Thyroid gland (tissue), 4 donors: ENCODE results near the gene TDRKH. TPM values are rescaled to one million over a fixed set of nuclear protein-coding genes. Genes with fewer than 3 reads are reported as not detected.
A peak's percentile ranks its signal among the peaks of the same experiment; 100 is the strongest.

Experiments
- DNase-seq, 2 donors: peaks; one replicate each; pipeline ENCODE4 v3.0.0-alpha.2; 2019
- H3K27ac ChIP-seq, 3 donors: fragments of 200-600 bp; sonication (generic); 1 replicate in 2 of 3; 2 replicates in 1 of 3; pipeline ENCODE4 v1.5.1; 2016 to 2019; ENCODE audit warnings: mild to moderate bottlenecking in 1 of 3, moderate library complexity in 1 of 3
- H3K27me3 ChIP-seq: fragments of 200-600 bp; sonication (generic); one replicate; pipeline ENCODE4 v1.5.1; 2019
- H3K36me3 ChIP-seq, 2 donors: fragments of 200-600 bp; sonication (generic); one replicate each; pipeline ENCODE4 v1.5.1; 2016 to 2019
- H3K4me1 ChIP-seq, 2 donors: fragments of 200-600 bp; sonication (generic); one replicate each; pipeline ENCODE4 v1.5.1; 2017 to 2019
- H3K4me3 ChIP-seq, 3 donors: fragments of 200-600 bp; sonication (generic); replicated peaks in 1 of 3; 1 replicate in 2 of 3; 2 replicates in 1 of 3; pipeline ENCODE4 v1.5.1; 2016; ENCODE audit warnings: mild to moderate bottlenecking in 1 of 3
- H3K9me3 ChIP-seq: fragments of 200-600 bp; sonication (generic); one replicate; pipeline ENCODE4 v1.5.1; 2017
- POLR2A ChIP-seq, 2 donors: fragments of 450-650 bp; IDR thresholded peaks; one replicate each; pipeline ENCODE4 v1.6.1; 2017; ENCODE audit warnings: antibody characterized with exemption in 2 of 2, mild to moderate bottlenecking in 2 of 2, moderate library complexity in 1 of 2
- WGBS, 2 donors: methylation state at CpG; one replicate each; pipeline ENCODE4 v1.1.5; 2017; 5-methylcytosine and 5-hydroxymethylcytosine counted together
- intact Hi-C: fragments of 100-400 bp; cut with DNase I; formaldehyde crosslinking; loops from one replicate; pipeline ENCODE4 v1.15.1; 2023
- total RNA-seq, 4 donors: library from RNA; depleted of rRNA; stranded (reverse); fragments of >200 nt; gene quantifications; one replicate each; pipeline ENCODE4 v1.2.3, GENCODE V29; 2016
- TF ChIP-seq, protein P1 (sequence below), 6 experiments: fragments of 200-600 bp in 3 of 6; fragments of 450-650 bp in 3 of 6; sonication (generic) in 3 of 6; IDR thresholded peaks; one replicate each; pipeline ENCODE4 v1.5.1; 2016 to 2019; ENCODE audit warnings: antibody characterized with exemption in 6 of 6, mild to moderate bottlenecking in 2 of 6, inconsistent platforms in 1 of 6, moderate library complexity in 1 of 6

The TDRKH gene
- total RNA-seq, 4 donors from 2014 or later, result 10.8 to 17.1 (median 13.1) TPM

- intact Hi-C loops, result no loop called here
Observed at GRCh38 chr1:151805066-151805820, 14.9 kb upstream of the TDRKH start, which contains the start of gene LINGO4. Gene LINGO4 (minus strand): TSS chr1:151805419. CDS start chr1:151802704, 2,715 bp downstream.

DNA sequence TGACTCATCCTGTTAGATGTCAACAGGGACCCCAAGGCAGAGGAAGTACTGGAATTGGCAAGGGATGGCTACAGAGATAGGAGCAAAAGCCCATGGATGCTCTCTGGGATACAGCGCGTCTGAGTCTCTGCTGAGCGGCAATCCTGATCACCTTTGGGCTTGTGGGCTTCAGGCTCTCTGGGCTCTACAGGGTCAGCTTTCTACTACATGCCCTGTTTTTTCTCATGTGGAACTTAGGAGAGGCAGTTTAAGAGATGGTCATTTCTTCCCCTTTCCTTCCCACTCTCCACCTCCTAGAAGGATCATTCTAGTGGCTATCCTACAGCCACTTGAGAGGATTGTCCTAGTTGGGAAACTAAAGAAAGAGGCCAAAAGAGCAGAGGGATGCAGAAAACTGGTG is 13.6 kb upstream of the TDRKH start:
- no peak for TF ChIP-seq POLR2A (IDR thresholded peaks at IDR 0.05)
- TF ChIP-seq, protein P1, sequence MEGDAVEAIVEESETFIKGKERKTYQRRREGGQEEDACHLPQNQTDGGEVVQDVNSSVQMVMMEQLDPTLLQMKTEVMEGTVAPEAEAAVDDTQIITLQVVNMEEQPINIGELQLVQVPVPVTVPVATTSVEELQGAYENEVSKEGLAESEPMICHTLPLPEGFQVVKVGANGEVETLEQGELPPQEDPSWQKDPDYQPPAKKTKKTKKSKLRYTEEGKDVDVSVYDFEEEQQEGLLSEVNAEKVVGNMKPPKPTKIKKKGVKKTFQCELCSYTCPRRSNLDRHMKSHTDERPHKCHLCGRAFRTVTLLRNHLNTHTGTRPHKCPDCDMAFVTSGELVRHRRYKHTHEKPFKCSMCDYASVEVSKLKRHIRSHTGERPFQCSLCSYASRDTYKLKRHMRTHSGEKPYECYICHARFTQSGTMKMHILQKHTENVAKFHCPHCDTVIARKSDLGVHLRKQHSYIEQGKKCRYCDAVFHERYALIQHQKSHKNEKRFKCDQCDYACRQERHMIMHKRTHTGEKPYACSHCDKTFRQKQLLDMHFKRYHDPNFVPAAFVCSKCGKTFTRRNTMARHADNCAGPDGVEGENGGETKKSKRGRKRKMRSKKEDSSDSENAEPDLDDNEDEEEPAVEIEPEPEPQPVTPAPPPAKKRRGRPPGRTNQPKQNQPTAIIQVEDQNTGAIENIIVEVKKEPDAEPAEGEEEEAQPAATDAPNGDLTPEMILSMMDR (IDR thresholded peaks at IDR 0.05), result no peak
- H3K4me1 ChIP-seq, result no peaks in the 10 kb centered on the region
- no peak overlapping the region for H3K27ac ChIP-seq
- H3K9me3 ChIP-seq, result no peaks in the 10 kb centered on the region
- intact Hi-C loops, result no loop called here
- no peaks in the 10 kb centered on the region for H3K27me3 ChIP-seq
- no peak for DNase-seq
- H3K36me3 ChIP-seq, result peaks cover 0 to 5% of the 10 kb centered on the region in 2 donors
- 88 to 97% methylated on average over 3 of the region's 3 CpGs for WGBS, 2 donors
- no peak overlapping the region for H3K4me3 ChIP-seq

More at GRCh38 chr1:151805066-151805820, 14.9 kb upstream of the TDRKH start, which contains the start of gene LINGO4:
- no peaks in the 10 kb centered on the region for H3K4me1 ChIP-seq
- H3K36me3 ChIP-seq, result peaks cover 0 to 5% of the 10 kb centered on the region in 2 donors
- H3K9me3 ChIP-seq, result no peaks in the 10 kb centered on the region
- TF ChIP-seq, protein P1 (IDR thresholded peaks at IDR 0.05), result no peak
- no peak for TF ChIP-seq POLR2A (IDR thresholded peaks at IDR 0.05)
- 48 to 51% methylated on average over 9 to 12 of the region's 12 CpGs for WGBS, 2 donors
- no peak within 1 kb of the TSS for H3K27ac ChIP-seq
- no peaks in the 10 kb centered on the region for H3K27me3 ChIP-seq
- DNase-seq, result peak; percentile 19 to 45
- no peak within 1 kb of the TSS for H3K4me3 ChIP-seq

GRCh38 chr1:151803164-151803563 is 12.9 kb upstream of the TDRKH start:
- intact Hi-C loops, result no loop called here
- no peak for TF ChIP-seq POLR2A (IDR thresholded peaks at IDR 0.05)
- TF ChIP-seq, protein P1 (IDR thresholded peaks at IDR 0.05), result no peak
- no peaks in the 10 kb centered on the region for H3K9me3 ChIP-seq
- no peaks in the 10 kb centered on the region for H3K27me3 ChIP-seq
- H3K27ac ChIP-seq, result no peak overlapping the region
- DNase-seq, result no peak
- peaks cover 0 to 4% of the 10 kb centered on the region in 2 donors for H3K36me3 ChIP-seq
- H3K4me1 ChIP-seq, result no peaks in the 10 kb centered on the region
- no peak overlapping the region for H3K4me3 ChIP-seq

- Histone ChIP-seq H3K27ac (no peak overlapping the region), H3K9me3 (no peaks in the 10 kb centered on the region), H3K4me3 (no peak overlapping the region), H3K27me3 (no peaks in the 10 kb centered on the region), H3K36me3 (no peaks in the 10 kb centered on the region), H3K4me1 (no peaks in the 10 kb centered on the region)
- DNase-seq, result no peak
- intact Hi-C loops, result no loop called here
- TF ChIP-seq, protein P1 (IDR thresholded peaks at IDR 0.05), result no peak
- TF ChIP-seq POLR2A (IDR thresholded peaks at IDR 0.05), result no peak
- WGBS, 2 donors, result 90 to 100% methylated on average over 1 to 4 of the region's 5 CpGs
Observed at GRCh38 chr1:151802372-151802771, 12.1 kb upstream of the TDRKH start.

GRCh38 chr1:151801846-151802245 is 11.5 kb upstream of the TDRKH start:
- Histone ChIP-seq H3K9me3 (no peaks in the 10 kb centered on the region), H3K27me3 (no peaks in the 10 kb centered on the region), H3K36me3 (no peaks in the 10 kb centered on the region), H3K27ac (no peak overlapping the region), H3K4me1 (no peaks in the 10 kb centered on the region), H3K4me3 (no peak overlapping the region)
- 86 to 88% methylated on average over 1 to 7 of the region's 7 CpGs for WGBS, 2 donors
- TF ChIP-seq, protein P1 (IDR thresholded peaks at IDR 0.05), result no peak
- no peak for TF ChIP-seq POLR2A (IDR thresholded peaks at IDR 0.05)
- intact Hi-C loops, result no loop called here
- no peak for DNase-seq
